Measurements from ENCODE around the gene DCHS1.
A peak's percentile ranks its signal among the peaks of the same experiment; 100 is the strongest.
"Not testable (repeated sequence)": the region's sequence is repeated elsewhere in the genome, so short reads cannot be mapped to it uniquely, and the experiment has no call there.

Gene DCHS1

GRCh38 chr11:6655790-6656583 is at the start of gene DCHS1:
TSS of gene DCHS1 (minus strand) at chr11:6655809. CDS start at chr11:6641613, 14,196 bp downstream.
- DNase-seq: no peak

GRCh38 chr11:6703247-6704063 is 47.8 kb upstream of the DCHS1 start:
- DNase-seq: peak; percentile 18

- DNase-seq: not testable (repeated sequence)
Observed at GRCh38 chr11:6701955-6702354, 46.3 kb upstream of the DCHS1 start.

GRCh38 chr11:6695377-6695776 is 39.8 kb upstream of the DCHS1 start:
- no peak for DNase-seq

GRCh38 chr11:6694229-6694535 is 38.6 kb upstream of the DCHS1 start:
- no peak for DNase-seq

GRCh38 chr11:6693342-6694228 is 38.0 kb upstream of the DCHS1 start:
- DNase-seq: no peak

GRCh38 chr11:6692128-6692527 is 36.5 kb upstream of the DCHS1 start:
- no peak for DNase-seq

GRCh38 chr11:6690431-6691132 is 35.0 kb upstream of the DCHS1 start:
- DNase-seq: not testable (repeated sequence)

- no peak for DNase-seq
Observed at GRCh38 chr11:6687876-6688275, 32.3 kb upstream of the DCHS1 start.

- no peak for DNase-seq
Observed at GRCh38 chr11:6686006-6686405, 30.4 kb upstream of the DCHS1 start.

- DNase-seq: not testable (repeated sequence)
Observed at GRCh38 chr11:6684068-6684467, 28.5 kb upstream of the DCHS1 start.

- peak; percentile 99 for DNase-seq
Observed at GRCh38 chr11:6682936-6683861, 27.6 kb upstream of the DCHS1 start, which contains the start of gene MRPL17. TSS of gene MRPL17 (minus strand) at chr11:6683340. CDS start at chr11:6683296, 44 bp downstream.

GRCh38 chr11:6682591-6682935 is 27.0 kb upstream of the DCHS1 start:
- no peak for DNase-seq

- no peak for DNase-seq
Observed at GRCh38 chr11:6681949-6682348, 26.3 kb upstream of the DCHS1 start.

GRCh38 chr11:6681505-6681904 is 25.9 kb upstream of the DCHS1 start:
- DNase-seq: no peak

- DNase-seq: no peak
Observed at GRCh38 chr11:6677018-6677417, 21.4 kb upstream of the DCHS1 start.

GRCh38 chr11:6674862-6675261 is 19.3 kb upstream of the DCHS1 start:
- no peak for DNase-seq

GRCh38 chr11:6674219-6674597 is 18.6 kb upstream of the DCHS1 start:
- DNase-seq: no peak

GRCh38 chr11:6673523-6674218 is 18.1 kb upstream of the DCHS1 start:
- DNase-seq: no peak

GRCh38 chr11:6671991-6672390 is 16.4 kb upstream of the DCHS1 start:
- no peak for DNase-seq

Measured in NCI-H2029 (cell line).